Activated CD4-positive, alpha-beta T cell treated with anti-CD3 and anti-CD28 coated beads for 36 hours (primary cell): ENCODE measurements around the gene AKR1C3. TPM values are rescaled to one million over a fixed set of nuclear protein-coding genes. Genes with fewer than 3 reads are reported as not detected.
A peak's percentile ranks its signal among the peaks of the same experiment; 100 is the strongest.
"Not testable (repeated sequence)": the region's sequence is repeated elsewhere in the genome, so short reads cannot be mapped to it uniquely, and the experiment has no call there.

Experiments used
- ATAC-seq: fragments of 200-7000 bp; cut with Tn5 transposase; one replicate; pipeline ENCODE4 v1.10.0; 2021; ENCODE audit warnings: mild to moderate bottlenecking, moderate library complexity
- CTCF ChIA-PET: fragments of 350-600 bp; sonication (Branson Sonifier 250); formaldehyde crosslinking; loops from one replicate; lab custom pipeline; 2021; ENCODE audit warnings: antibody characterized with exemption; lab: Charles Lee
- POLR2A ChIA-PET: fragments of 350-600 bp; sonication (Branson Sonifier 250); formaldehyde crosslinking; loops from one replicate; lab custom pipeline; 2021; ENCODE audit warnings: antibody characterized with exemption, inconsistent platforms; lab: Charles Lee
- DNase-seq: peaks from one replicate; pipeline ENCODE4 v3.0.0-alpha.2; 2020
- H3K27ac Mint-ChIP-seq: one replicate; pipeline ENCODE4 v1.8.0; 2021; ENCODE audit warnings: mixed read lengths
- H3K27me3 Mint-ChIP-seq: one replicate; pipeline ENCODE4 v1.8.0; 2021; ENCODE audit warnings: mixed read lengths
- H3K36me3 Mint-ChIP-seq: one replicate; pipeline ENCODE4 v1.8.0; 2021; ENCODE audit warnings: low read depth, mixed read lengths
- H3K4me1 Mint-ChIP-seq: one replicate; pipeline ENCODE4 v1.8.0; 2021; ENCODE audit warnings: mixed read lengths
- H3K4me3 Mint-ChIP-seq: one replicate; pipeline ENCODE4 v1.8.0; 2021; ENCODE audit warnings: mild to moderate bottlenecking, moderate library complexity, mixed read lengths
- H3K9me3 Mint-ChIP-seq: one replicate; pipeline ENCODE4 v1.8.0; 2021; ENCODE audit warnings: low read depth, mixed read lengths
- intact Hi-C, 2 experiments: fragments of 100-400 bp; cut with DNase I in 1 of 2; cut with micrococcal nuclease in 1 of 2; formaldehyde crosslinking; loops; one replicate each; pipeline versions ENCODE4 v1.14.2 to v1.15.1; 2022 to 2024; cut with DNase I, micrococcal nuclease
- total RNA-seq, 2 experiments: library from RNA; stranded (reverse); gene quantifications; one replicate each; pipeline ENCODE4 v1.2.3, GENCODE V29; 2021

The AKR1C3 gene
- total RNA-seq: under 1 TPM; 0.19 to 0.75 TPM

GRCh38 chr10:5094265-5095205 is at the start of gene AKR1C3:
Gene AKR1C3, plus strand, starts transcription at chr10:5094414. Its CDS starts 31 bp downstream, at chr10:5094445.
- peaks cover 11% of the 10 kb centered on the region for H3K27me3 Mint-ChIP-seq
- H3K4me3 Mint-ChIP-seq: peak within 1 kb of the TSS; percentile 39
- H3K27ac Mint-ChIP-seq: no peak within 1 kb of the TSS
- DNase-seq (no peak), ATAC-seq (peak; percentile 55)
- CTCF ChIA-PET: interaction anchor here (0.6 to 2.4 kb wide), 4 partner anchors 48 to 290 kb away, joined by 3 to 16 read pairs (median 3); no protein-coding TSS in a partner anchor
- H3K9me3 Mint-ChIP-seq: peaks cover 4% of the 10 kb centered on the region
- H3K4me1 Mint-ChIP-seq: peaks cover 8% of the 10 kb centered on the region
- intact Hi-C loops: loop anchor here (1.0 to 10.0 kb wide), 6 partner anchors 189 to 288 kb away; no protein-coding TSS in a partner anchor
- POLR2A ChIA-PET: no interaction called here
- no peaks in the 10 kb centered on the region for H3K36me3 Mint-ChIP-seq

DNA sequence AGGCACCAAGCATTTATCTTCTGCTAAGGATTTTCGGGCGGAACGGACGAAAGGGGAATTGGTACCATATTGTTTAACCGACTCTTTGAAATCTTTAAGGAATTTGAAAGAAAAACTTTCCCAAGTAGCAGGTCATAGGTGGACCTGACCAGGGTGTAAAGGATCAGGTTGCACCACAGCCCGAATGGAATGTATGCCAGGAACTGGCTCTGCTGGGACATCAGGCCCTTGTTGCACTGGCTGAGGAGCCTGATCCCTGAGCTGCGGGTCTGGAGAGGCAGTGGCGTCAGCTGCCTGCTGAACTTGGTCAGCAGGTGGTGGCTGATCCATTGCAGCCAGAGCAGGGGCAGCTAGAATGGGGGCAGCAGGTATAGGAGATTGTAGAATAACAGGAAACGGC is 49.1 kb upstream of the AKR1C3 start:
- Mint-ChIP-seq H3K36me3 (no peaks in the 10 kb centered on the region), H3K9me3 (no peaks in the 10 kb centered on the region), H3K4me3 (no peak overlapping the region), H3K27me3 (no peaks in the 10 kb centered on the region), H3K4me1 (no peaks in the 10 kb centered on the region), H3K27ac (no peak overlapping the region)
- intact Hi-C loops: no loop called here
- no peak for ATAC-seq
- POLR2A ChIA-PET: no interaction called here
- DNase-seq: no peak
- CTCF ChIA-PET: no interaction called here

DNA sequence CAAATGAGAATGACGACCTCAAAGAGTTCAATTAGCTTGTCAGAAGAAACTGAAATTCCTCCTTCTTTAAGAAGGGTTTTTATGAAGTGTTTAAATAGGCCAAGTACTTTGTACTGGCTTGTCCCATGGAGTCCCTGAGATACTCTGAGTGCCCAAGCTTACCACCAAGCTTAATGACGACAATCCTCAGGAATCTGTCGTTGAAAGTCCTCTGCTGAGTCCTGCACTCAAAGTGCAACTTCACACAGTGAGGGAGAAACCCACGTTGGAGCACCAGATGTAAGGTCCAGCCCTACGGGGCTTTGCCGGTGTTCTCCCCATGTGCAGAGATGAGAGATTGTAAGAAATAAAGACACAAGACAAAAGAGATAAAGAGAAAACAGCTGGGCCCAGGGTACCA is 47.8 kb upstream of the AKR1C3 start:
- CTCF ChIA-PET: no interaction called here
- DNase-seq: no peak
- Mint-ChIP-seq H3K4me1 (no peaks in the 10 kb centered on the region), H3K4me3 (no peak overlapping the region), H3K36me3 (no peaks in the 10 kb centered on the region), H3K9me3 (no peaks in the 10 kb centered on the region), H3K27me3 (no peaks in the 10 kb centered on the region), H3K27ac (no peak overlapping the region)
- intact Hi-C loops: no loop called here
- POLR2A ChIA-PET: no interaction called here
- no peak for ATAC-seq

GRCh38 chr10:5047055-5047454 is 47.2 kb upstream of the AKR1C3 start:
- H3K4me3 Mint-ChIP-seq, intact Hi-C loops, H3K9me3 Mint-ChIP-seq, H3K36me3 Mint-ChIP-seq, H3K27me3 Mint-ChIP-seq, POLR2A ChIA-PET, H3K27ac Mint-ChIP-seq, DNase-seq, CTCF ChIA-PET, H3K4me1 Mint-ChIP-seq, ATAC-seq: not testable (repeated sequence)

- H3K27me3 Mint-ChIP-seq: no peaks in the 10 kb centered on the region
- DNase-seq (no peak), ATAC-seq (no peak)
- ChIA-PET POLR2A (interaction anchor here (1.6 kb wide), 1 partner anchor 49 kb away, joined by 4 read pairs; no protein-coding TSS in a partner anchor), CTCF (interaction anchor here (0.8 kb wide), 1 partner anchor 28 kb away, joined by 3 read pairs; no protein-coding TSS in a partner anchor)
- no peak overlapping the region for H3K4me3 Mint-ChIP-seq
- H3K36me3 Mint-ChIP-seq: no peaks in the 10 kb centered on the region
- H3K4me1 Mint-ChIP-seq: no peaks in the 10 kb centered on the region
- intact Hi-C loops: no loop called here
- H3K9me3 Mint-ChIP-seq: no peaks in the 10 kb centered on the region
- H3K27ac Mint-ChIP-seq: no peak overlapping the region
Measured at GRCh38 chr10:5047912-5048628, 46.1 kb upstream of the AKR1C3 start.

GRCh38 chr10:5052951-5053500 is 41.2 kb upstream of the AKR1C3 start:
- H3K36me3 Mint-ChIP-seq, CTCF ChIA-PET, intact Hi-C loops, POLR2A ChIA-PET, DNase-seq, H3K9me3 Mint-ChIP-seq, ATAC-seq, H3K27ac Mint-ChIP-seq, H3K4me3 Mint-ChIP-seq, H3K27me3 Mint-ChIP-seq, H3K4me1 Mint-ChIP-seq: not testable (repeated sequence)

DNA sequence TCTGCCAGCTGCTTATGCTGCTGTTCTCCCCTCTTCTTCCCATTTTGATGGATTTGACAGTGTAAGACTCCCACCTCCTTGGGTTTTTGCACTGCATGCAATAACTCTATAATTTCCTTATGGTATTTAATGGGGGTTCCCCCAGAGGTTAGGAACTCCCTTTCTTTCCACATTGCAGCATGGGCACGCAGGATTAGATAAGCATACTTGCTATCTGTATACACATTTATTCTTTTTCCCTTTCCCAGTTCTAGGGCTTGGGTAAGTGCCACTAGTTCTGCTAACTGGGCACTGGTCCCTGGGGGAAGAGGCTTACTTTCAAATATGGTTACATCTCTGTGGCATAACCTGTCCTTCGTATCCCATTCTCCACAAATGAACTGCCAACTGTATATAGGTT is 39.4 kb upstream of the AKR1C3 start:
- POLR2A ChIA-PET, intact Hi-C loops, H3K9me3 Mint-ChIP-seq, CTCF ChIA-PET, ATAC-seq, H3K27ac Mint-ChIP-seq, H3K36me3 Mint-ChIP-seq, H3K27me3 Mint-ChIP-seq, H3K4me1 Mint-ChIP-seq, DNase-seq, H3K4me3 Mint-ChIP-seq: not testable (repeated sequence)

DNA sequence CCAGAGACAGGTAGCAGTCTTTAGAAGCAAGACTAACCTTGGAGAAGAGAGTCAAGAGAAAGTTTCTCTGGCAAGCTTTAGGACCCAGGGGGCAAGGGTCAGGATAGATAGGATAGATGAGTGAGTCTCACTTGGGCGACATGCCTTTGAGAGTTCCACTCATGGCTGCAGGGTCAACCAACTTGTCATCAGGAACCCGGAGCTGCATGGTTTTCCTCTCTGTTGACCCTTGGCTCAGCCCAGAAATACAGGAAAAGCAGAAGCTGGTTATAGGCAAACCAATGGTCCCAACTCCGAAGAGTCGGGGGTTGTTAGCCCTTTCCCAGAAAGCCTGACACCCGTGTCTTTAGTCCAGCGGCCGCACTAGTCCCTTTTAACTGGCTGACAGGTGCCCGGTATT is 34.9 kb upstream of the AKR1C3 start:
- CTCF ChIA-PET, POLR2A ChIA-PET, intact Hi-C loops: not testable (repeated sequence)

DNA sequence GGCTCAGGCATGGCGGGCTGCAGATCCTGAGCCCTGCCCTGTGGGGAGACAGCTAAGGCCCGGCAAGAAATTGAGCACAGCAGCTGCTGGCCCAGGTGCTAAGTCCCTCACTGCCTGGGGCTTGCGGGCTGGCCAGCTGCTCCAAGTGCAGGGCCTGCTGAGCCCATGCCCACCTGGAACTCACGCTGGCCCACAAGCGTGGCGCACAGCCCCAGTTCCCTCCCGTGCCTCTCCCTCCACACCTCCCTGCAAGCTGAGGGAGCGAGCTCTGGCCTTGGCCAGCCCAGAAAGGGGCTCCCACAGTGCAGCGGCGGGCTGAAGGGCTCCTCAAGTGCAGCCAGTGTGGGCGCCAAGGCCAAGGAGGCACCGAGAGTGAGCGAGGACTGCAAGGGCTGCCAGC is 33.4 kb upstream of the AKR1C3 start:
- CTCF ChIA-PET, H3K4me3 Mint-ChIP-seq, DNase-seq, H3K9me3 Mint-ChIP-seq, POLR2A ChIA-PET, H3K27me3 Mint-ChIP-seq, intact Hi-C loops, H3K36me3 Mint-ChIP-seq, H3K27ac Mint-ChIP-seq, ATAC-seq, H3K4me1 Mint-ChIP-seq: not testable (repeated sequence)

More for the DNA sequence above, 34.9 kb upstream of the AKR1C3 start:
- H3K27ac Mint-ChIP-seq, H3K9me3 Mint-ChIP-seq, H3K36me3 Mint-ChIP-seq, H3K4me1 Mint-ChIP-seq, H3K4me3 Mint-ChIP-seq, DNase-seq, ATAC-seq, H3K27me3 Mint-ChIP-seq: not testable (repeated sequence)

GRCh38 chr10:5064656-5065055 is 29.6 kb upstream of the AKR1C3 start:
- Mint-ChIP-seq H3K4me1 (no peaks in the 10 kb centered on the region), H3K9me3 (no peaks in the 10 kb centered on the region), H3K36me3 (no peaks in the 10 kb centered on the region), H3K27me3 (peaks cover 1% of the 10 kb centered on the region), H3K4me3 (no peak overlapping the region), H3K27ac (no peak overlapping the region)
- intact Hi-C loops: no loop called here
- ATAC-seq: no peak
- CTCF ChIA-PET: interaction anchor here (0.5 kb wide), 1 partner anchor 538 kb away, joined by 3 read pairs; no protein-coding TSS in a partner anchor
- POLR2A ChIA-PET: no interaction called here
- DNase-seq: no peak

DNA sequence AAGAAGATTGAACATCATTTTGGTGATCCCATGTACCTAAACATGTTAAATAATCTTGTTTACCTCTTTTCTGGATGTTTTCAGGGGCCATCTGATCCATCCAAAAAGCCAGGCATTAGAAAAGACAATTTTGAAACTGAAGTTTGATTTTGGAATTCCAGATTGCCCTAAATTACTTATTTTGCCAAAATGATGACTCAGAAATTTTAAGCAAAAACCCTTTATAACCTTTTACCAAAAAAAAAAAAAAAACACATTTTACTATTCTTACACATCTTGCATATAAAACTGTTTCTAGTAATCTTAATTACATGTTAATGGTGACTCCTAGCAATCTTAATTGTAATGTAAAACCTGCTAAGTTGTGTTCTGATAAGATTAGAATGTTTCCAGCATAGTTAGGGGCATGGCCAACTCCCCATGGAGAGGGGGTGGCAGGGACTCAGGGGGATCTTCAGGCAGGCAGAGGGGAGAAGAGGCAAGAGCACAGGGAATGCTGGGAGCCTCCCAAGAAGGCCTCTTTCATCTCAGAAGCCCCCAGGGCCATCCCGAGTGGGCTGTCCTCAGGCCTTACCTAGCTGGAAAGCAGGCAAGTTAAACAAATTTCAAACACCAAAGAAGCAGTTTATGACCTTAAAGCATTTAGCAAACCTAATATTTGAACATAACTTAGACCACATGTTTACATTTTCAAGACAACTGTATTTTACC is 25.8 kb upstream of the AKR1C3 start:
- ATAC-seq (no peak), DNase-seq (no peak)
- intact Hi-C loops: no loop called here
- Mint-ChIP-seq H3K4me3 (no peak overlapping the region), H3K36me3 (no peaks in the 10 kb centered on the region), H3K4me1 (no peaks in the 10 kb centered on the region), H3K9me3 (peaks cover 4% of the 10 kb centered on the region), H3K27me3 (no peaks in the 10 kb centered on the region), H3K27ac (no peak overlapping the region)
- ChIA-PET CTCF (no interaction called here), POLR2A (no interaction called here)
